ENCODE measurements around the gene CACNB2. TPM values are rescaled to one million over a fixed set of nuclear protein-coding genes. Genes with fewer than 3 reads are reported as not detected.

The CACNB2 gene
- total RNA-seq, 1 donor from 2014 or later = 0.43 TPM

- Mint-ChIP-seq H3K9me3 (ENCODE audit: unreplicated experiment) (no peaks in the 10 kb centered on the region), H3K36me3 (ENCODE audit: unreplicated experiment) (no peaks in the 10 kb centered on the region), H3K4me1 (ENCODE audit: unreplicated experiment) (peaks cover 6% of the 10 kb centered on the region), H3K27ac (ENCODE audit: unreplicated experiment) (no peak overlapping the region), H3K4me3 (ENCODE audit: unreplicated experiment) (no peak overlapping the region), H3K27me3 (ENCODE audit: unreplicated experiment) (peaks cover 41% of the 10 kb centered on the region)
- no peak for TF ChIP-seq CTCF (IDR thresholded peaks at IDR 0.05)
- DNase-seq (ENCODE audit: extremely low spot score, unreplicated experiment) = no peak
Observed at GRCh38 chr10:18402853-18403252, 262.6 kb downstream of the CACNB2 start.

- no peak for DNase-seq (ENCODE audit: extremely low spot score, unreplicated experiment)
- H3K9me3 Mint-ChIP-seq (ENCODE audit: unreplicated experiment) = no peaks in the 10 kb centered on the region
- H3K4me3 Mint-ChIP-seq (ENCODE audit: unreplicated experiment) = no peak overlapping the region
- H3K27ac Mint-ChIP-seq (ENCODE audit: unreplicated experiment) = no peak overlapping the region
- no peak for TF ChIP-seq CTCF (IDR thresholded peaks at IDR 0.05)
- H3K36me3 Mint-ChIP-seq (ENCODE audit: unreplicated experiment) = no peaks in the 10 kb centered on the region
- H3K4me1 Mint-ChIP-seq (ENCODE audit: unreplicated experiment) = peaks cover 6% of the 10 kb centered on the region
- peaks cover 31% of the 10 kb centered on the region for H3K27me3 Mint-ChIP-seq (ENCODE audit: unreplicated experiment)
Observed at GRCh38 chr10:18404530-18404929, 264.3 kb downstream of the CACNB2 start.

- Mint-ChIP-seq H3K27ac (ENCODE audit: unreplicated experiment) (no peak overlapping the region), H3K27me3 (ENCODE audit: unreplicated experiment) (peaks cover 17% of the 10 kb centered on the region), H3K36me3 (ENCODE audit: unreplicated experiment) (no peaks in the 10 kb centered on the region), H3K4me1 (ENCODE audit: unreplicated experiment) (no peaks in the 10 kb centered on the region), H3K4me3 (ENCODE audit: unreplicated experiment) (no peak overlapping the region), H3K9me3 (ENCODE audit: unreplicated experiment) (no peaks in the 10 kb centered on the region)
- DNase-seq (ENCODE audit: extremely low spot score, unreplicated experiment) = no peak
- TF ChIP-seq CTCF (IDR thresholded peaks at IDR 0.05) = no peak
Observed at GRCh38 chr10:18406136-18406535, 265.9 kb downstream of the CACNB2 start.

DNA sequence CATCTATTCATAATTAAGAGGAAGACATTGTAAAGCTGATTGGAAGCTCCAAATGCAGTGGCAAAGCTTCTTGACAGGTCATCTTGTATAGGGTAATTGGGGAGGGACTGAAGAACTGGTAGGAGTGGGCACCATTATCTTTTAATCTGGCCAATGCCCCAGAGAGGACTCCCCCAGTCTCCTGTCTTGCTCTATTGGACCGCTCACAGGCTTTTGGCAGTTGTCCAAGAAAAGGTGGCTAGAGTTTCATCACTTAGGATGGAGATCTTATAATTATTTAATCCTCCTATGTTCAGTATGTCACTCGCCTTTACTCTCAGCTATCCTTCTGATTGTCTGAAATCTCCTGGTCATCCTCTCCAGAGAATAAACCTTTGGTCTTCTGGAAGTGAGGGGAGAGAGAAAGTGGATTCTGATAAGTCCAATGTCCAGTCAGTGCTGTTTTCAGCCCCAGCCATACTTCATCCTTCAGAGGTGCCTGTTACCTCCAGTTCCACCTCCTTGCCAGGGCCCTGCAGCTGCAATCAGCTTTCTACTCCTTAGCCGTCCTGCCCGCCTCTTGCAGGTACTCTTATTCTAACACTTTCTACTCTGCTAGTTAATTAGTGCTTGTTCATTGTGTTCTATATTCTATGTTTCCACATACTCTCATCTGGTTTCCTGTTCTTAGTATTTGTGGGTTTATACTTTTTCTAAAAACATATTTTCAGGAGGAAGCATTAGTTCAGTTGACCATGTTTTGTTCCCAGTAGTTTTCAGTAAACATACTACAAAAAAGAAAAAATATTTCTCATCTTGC is 269.6 kb downstream of the CACNB2 start:
- no peak for DNase-seq (ENCODE audit: extremely low spot score, unreplicated experiment)
- Mint-ChIP-seq H3K9me3 (ENCODE audit: unreplicated experiment) (no peaks in the 10 kb centered on the region), H3K4me3 (ENCODE audit: unreplicated experiment) (no peak overlapping the region), H3K27ac (ENCODE audit: unreplicated experiment) (no peak overlapping the region), H3K4me1 (ENCODE audit: unreplicated experiment) (no peaks in the 10 kb centered on the region), H3K36me3 (ENCODE audit: unreplicated experiment) (no peaks in the 10 kb centered on the region), H3K27me3 (ENCODE audit: unreplicated experiment) (peaks cover 3% of the 10 kb centered on the region)
- TF ChIP-seq CTCF (IDR thresholded peaks at IDR 0.05) = no peak

- no peak overlapping the region for H3K27ac Mint-ChIP-seq (ENCODE audit: unreplicated experiment)
- peaks cover 3% of the 10 kb centered on the region for H3K27me3 Mint-ChIP-seq (ENCODE audit: unreplicated experiment)
- H3K9me3 Mint-ChIP-seq (ENCODE audit: unreplicated experiment) = peaks cover 3% of the 10 kb centered on the region
- H3K4me1 Mint-ChIP-seq (ENCODE audit: unreplicated experiment) = no peaks in the 10 kb centered on the region
- no peak overlapping the region for H3K4me3 Mint-ChIP-seq (ENCODE audit: unreplicated experiment)
- TF ChIP-seq CTCF (IDR thresholded peaks at IDR 0.05) = no peak
- DNase-seq (ENCODE audit: extremely low spot score, unreplicated experiment) = no peak
- no peaks in the 10 kb centered on the region for H3K36me3 Mint-ChIP-seq (ENCODE audit: unreplicated experiment)
Observed at GRCh38 chr10:18414061-18414460, 273.8 kb downstream of the CACNB2 start.
